ENCODE measurements around the gene SDF2L1. TPM values are rescaled to one million over a fixed set of nuclear protein-coding genes. Genes with fewer than 3 reads are reported as not detected.
"Not testable (repeated sequence)": the region's sequence is repeated elsewhere in the genome, so short reads cannot be mapped to it uniquely, and the experiment has no call there.

SDF2L1 gene
- total and polyA plus RNA-seq, 7 experiments from 2014 or later: 22.1 to 99.8 (median 33.7) TPM

- Mint-ChIP-seq H3K36me3 (peaks cover 11 to 64% (median 28%) of the 10 kb centered on the region in 5 donors), H3K4me3 (no peak overlapping the region), H3K27me3 (no peaks in the 10 kb centered on the region), H3K4me1 (peaks cover 7 to 21% (median 13%) of the 10 kb centered on the region in 7 donors), H3K27ac (no peak overlapping the region), H3K9me3 (no peaks in the 10 kb centered on the region)
- ChIA-PET CTCF (no interaction called here), POLR2A (interaction anchor here (1.9 kb wide), 1 partner anchor 8 kb away, joined by 5 read pairs; the partner anchor contains the start of gene PPIL2)
- intact Hi-C loops (cut with micrococcal nuclease): loop anchor here in 1 of 2 donors (10.0 kb wide), 1 partner anchor 59 kb away; no protein-coding TSS in a partner anchor
- H3K27me3 ChIP-seq (ENCODE audit: control insufficient read depth in 2 of 2, insufficient read depth in 2 of 2, low read length in 2 of 2): no peaks in the 10 kb centered on the region
- DNase-seq: no peak
- H3K27ac ChIP-seq (ENCODE audit: low read depth, low read length): no peak overlapping the region
- ATAC-seq: no peak
- no peak overlapping the region for H3K4me3 ChIP-seq (ENCODE audit: low read length)
- no peaks in the 10 kb centered on the region for H3K4me1 ChIP-seq (ENCODE audit: control insufficient read depth in 2 of 2, insufficient read depth in 2 of 2, low read length in 2 of 2)
- H3K36me3 ChIP-seq (ENCODE audit: control insufficient read depth in 2 of 3, insufficient read depth in 3 of 3, low read length in 3 of 3): peaks cover 26 to 71% (median 35%) of the 10 kb centered on the region in 3 experiments
- no peaks in the 10 kb centered on the region for H3K9me3 ChIP-seq (ENCODE audit: control insufficient read depth in 2 of 3, low read length in 3 of 3)
Observed at GRCh38 chr22:21673534-21674321, 31.6 kb downstream of the SDF2L1 start.

DNA sequence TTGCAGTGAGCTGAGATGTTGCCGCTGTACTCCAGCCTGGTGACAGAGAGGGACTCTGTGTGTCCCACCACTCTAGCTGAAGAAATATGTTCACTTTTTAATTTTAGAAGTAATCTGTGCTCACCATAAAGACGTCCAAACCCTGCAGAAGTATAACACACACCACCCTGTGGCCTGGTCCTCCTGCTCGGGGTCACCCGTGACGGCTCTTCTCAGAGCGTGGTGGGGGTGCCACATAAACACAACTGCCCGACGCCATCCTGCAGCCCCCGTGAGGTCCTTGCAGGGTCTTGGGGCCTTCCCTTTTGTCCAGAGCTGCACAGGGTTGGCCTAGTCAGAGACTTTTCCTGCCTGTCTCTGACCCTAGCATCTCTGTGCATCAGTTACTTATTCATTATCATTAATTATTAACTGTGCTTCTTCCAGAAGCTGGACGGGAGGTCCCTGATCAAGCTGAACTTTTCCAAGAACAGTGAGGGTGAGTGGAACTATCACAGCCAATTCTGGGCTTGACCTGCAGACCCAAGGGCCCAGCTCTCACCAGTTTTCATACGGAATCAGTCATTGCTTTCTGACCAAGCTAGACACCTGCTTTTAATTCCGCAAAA is 32.6 kb downstream of the SDF2L1 start:
- no peaks in the 10 kb centered on the region for H3K4me1 ChIP-seq (ENCODE audit: control insufficient read depth in 2 of 2, insufficient read depth in 2 of 2, low read length in 2 of 2)
- no peaks in the 10 kb centered on the region for H3K27me3 ChIP-seq (ENCODE audit: control insufficient read depth in 2 of 2, insufficient read depth in 2 of 2, low read length in 2 of 2)
- H3K27me3 Mint-ChIP-seq: no peaks in the 10 kb centered on the region
- ChIA-PET CTCF (no interaction called here), POLR2A (interaction anchor here (0.6 to 1.9 kb wide), 2 partner anchors 9 to 274 kb away, joined by 5 read pairs; partner anchors contain the start of gene PPIL2)
- no peak overlapping the region for H3K4me3 Mint-ChIP-seq
- H3K9me3 Mint-ChIP-seq: no peaks in the 10 kb centered on the region
- peaks cover 24 to 64% (median 35%) of the 10 kb centered on the region in 3 experiments for H3K36me3 ChIP-seq (ENCODE audit: control insufficient read depth in 2 of 3, insufficient read depth in 3 of 3, low read length in 3 of 3)
- ATAC-seq (no peak), DNase-seq (no peak)
- H3K27ac Mint-ChIP-seq: no peak overlapping the region
- H3K27ac ChIP-seq (ENCODE audit: low read depth, low read length): no peak overlapping the region
- no peak overlapping the region for H3K4me3 ChIP-seq (ENCODE audit: low read length)
- intact Hi-C loops (cut with micrococcal nuclease): loop anchor here in 1 of 2 donors (10.0 kb wide), 1 partner anchor 60 kb away; no protein-coding TSS in a partner anchor
- peaks cover 11 to 63% (median 25%) of the 10 kb centered on the region in 5 donors for H3K36me3 Mint-ChIP-seq
- H3K4me1 Mint-ChIP-seq: peaks cover 3 to 15% (median 6%) of the 10 kb centered on the region in 7 donors
- no peaks in the 10 kb centered on the region for H3K9me3 ChIP-seq (ENCODE audit: control insufficient read depth in 2 of 3, low read length in 3 of 3)

GRCh38 chr22:21677606-21678443 is 35.7 kb downstream of the SDF2L1 start:
- H3K27me3 Mint-ChIP-seq: no peaks in the 10 kb centered on the region
- ChIA-PET CTCF (no interaction called here), POLR2A (no interaction called here)
- peaks cover 6 to 51% (median 22%) of the 10 kb centered on the region in 5 donors for H3K36me3 Mint-ChIP-seq
- no peaks in the 10 kb centered on the region for H3K4me1 ChIP-seq (ENCODE audit: control insufficient read depth in 2 of 2, insufficient read depth in 2 of 2, low read length in 2 of 2)
- H3K4me3 Mint-ChIP-seq: no peak overlapping the region
- no peak overlapping the region for H3K4me3 ChIP-seq (ENCODE audit: low read length)
- peaks cover 0 to 12% (median 0%) of the 10 kb centered on the region in 7 donors for H3K4me1 Mint-ChIP-seq
- no peaks in the 10 kb centered on the region for H3K9me3 Mint-ChIP-seq
- peak overlapping the region in 1 of 9 donors; percentile 14 for H3K27ac Mint-ChIP-seq
- H3K9me3 ChIP-seq (ENCODE audit: control insufficient read depth in 2 of 3, low read length in 3 of 3): no peaks in the 10 kb centered on the region
- DNase-seq: no peak
- H3K36me3 ChIP-seq (ENCODE audit: control insufficient read depth in 2 of 3, insufficient read depth in 3 of 3, low read length in 3 of 3): peaks cover under 1 to 58% (median 17%) of the 10 kb centered on the region in 3 experiments
- no peaks in the 10 kb centered on the region for H3K27me3 ChIP-seq (ENCODE audit: control insufficient read depth in 2 of 2, insufficient read depth in 2 of 2, low read length in 2 of 2)
- no peak for ATAC-seq
- intact Hi-C loops (cut with micrococcal nuclease): loop anchor here in 1 of 2 donors (10.0 kb wide), 1 partner anchor 63 kb away; no protein-coding TSS in a partner anchor
- no peak overlapping the region for H3K27ac ChIP-seq (ENCODE audit: low read depth, low read length)

DNA sequence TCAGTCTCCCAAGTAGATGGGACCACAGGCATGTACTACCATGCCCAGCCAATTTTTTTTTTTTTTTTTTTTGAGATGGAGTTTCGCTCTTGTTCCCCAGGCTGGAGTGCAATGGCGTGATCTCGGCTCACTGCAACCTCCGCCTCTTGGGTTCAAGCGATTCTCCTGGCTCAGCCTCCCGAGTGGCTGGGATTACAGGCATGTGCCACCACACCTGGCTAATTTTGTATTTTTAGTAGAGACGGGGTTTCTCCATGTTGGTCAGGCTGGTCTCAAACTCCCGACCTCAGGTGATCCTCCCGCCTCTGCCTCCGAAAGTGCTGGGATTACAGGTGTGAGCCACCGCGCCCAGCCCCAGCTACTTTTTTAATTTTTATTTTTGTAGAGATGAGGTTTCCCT is 36.7 kb downstream of the SDF2L1 start:
- H3K4me3 ChIP-seq (ENCODE audit: low read length); H3K9me3 Mint-ChIP-seq; H3K4me3 Mint-ChIP-seq; DNase-seq; H3K27ac ChIP-seq (ENCODE audit: low read depth, low read length); H3K9me3 ChIP-seq (ENCODE audit: control insufficient read depth in 2 of 3, low read length in 3 of 3); ATAC-seq; POLR2A ChIA-PET; H3K27me3 Mint-ChIP-seq; CTCF ChIA-PET; H3K27me3 ChIP-seq (ENCODE audit: control insufficient read depth in 2 of 2, insufficient read depth in 2 of 2, low read length in 2 of 2); H3K4me1 ChIP-seq (ENCODE audit: control insufficient read depth in 2 of 2, insufficient read depth in 2 of 2, low read length in 2 of 2); H3K27ac Mint-ChIP-seq: not testable (repeated sequence)
- peaks cover 0 to 56% (median 13%) of the 10 kb centered on the region in 3 experiments for H3K36me3 ChIP-seq (ENCODE audit: control insufficient read depth in 2 of 3, insufficient read depth in 3 of 3, low read length in 3 of 3)
- H3K4me1 Mint-ChIP-seq: peaks cover 0 to 12% (median 0%) of the 10 kb centered on the region in 7 donors
- H3K36me3 Mint-ChIP-seq: peaks cover 0 to 50% (median 18%) of the 10 kb centered on the region in 5 donors
- intact Hi-C loops (cut with micrococcal nuclease): loop anchor here in 1 of 2 donors (10.0 kb wide), 1 partner anchor 64 kb away; no protein-coding TSS in a partner anchor

GRCh38 chr22:21679383-21679782 is 37.3 kb downstream of the SDF2L1 start:
- H3K27me3 Mint-ChIP-seq: no peaks in the 10 kb centered on the region
- H3K27ac Mint-ChIP-seq: no peak overlapping the region
- POLR2A ChIA-PET: no interaction called here
- H3K4me3 Mint-ChIP-seq: no peak overlapping the region
- Histone ChIP-seq H3K27me3 (ENCODE audit: control insufficient read depth in 2 of 2, insufficient read depth in 2 of 2, low read length in 2 of 2) (no peaks in the 10 kb centered on the region), H3K27ac (ENCODE audit: low read depth, low read length) (no peak overlapping the region), H3K9me3 (ENCODE audit: control insufficient read depth in 2 of 3, low read length in 3 of 3) (no peaks in the 10 kb centered on the region), H3K36me3 (ENCODE audit: control insufficient read depth in 2 of 3, insufficient read depth in 3 of 3, low read length in 3 of 3) (peaks cover 0 to 52% (median 8%) of the 10 kb centered on the region in 3 experiments), H3K4me1 (ENCODE audit: control insufficient read depth in 2 of 2, insufficient read depth in 2 of 2, low read length in 2 of 2) (no peaks in the 10 kb centered on the region), H3K4me3 (ENCODE audit: low read length) (no peak overlapping the region)
- DNase-seq (no peak), ATAC-seq (no peak)
- CTCF ChIA-PET: no interaction called here
- intact Hi-C loops (cut with micrococcal nuclease): loop anchor here in 1 of 2 donors (10.0 kb wide), 1 partner anchor 65 kb away; no protein-coding TSS in a partner anchor
- H3K36me3 Mint-ChIP-seq: peaks cover 0 to 46% (median 17%) of the 10 kb centered on the region in 5 donors
- no peaks in the 10 kb centered on the region for H3K9me3 Mint-ChIP-seq
- peaks cover 0 to 12% (median 0%) of the 10 kb centered on the region in 7 donors for H3K4me1 Mint-ChIP-seq

DNA sequence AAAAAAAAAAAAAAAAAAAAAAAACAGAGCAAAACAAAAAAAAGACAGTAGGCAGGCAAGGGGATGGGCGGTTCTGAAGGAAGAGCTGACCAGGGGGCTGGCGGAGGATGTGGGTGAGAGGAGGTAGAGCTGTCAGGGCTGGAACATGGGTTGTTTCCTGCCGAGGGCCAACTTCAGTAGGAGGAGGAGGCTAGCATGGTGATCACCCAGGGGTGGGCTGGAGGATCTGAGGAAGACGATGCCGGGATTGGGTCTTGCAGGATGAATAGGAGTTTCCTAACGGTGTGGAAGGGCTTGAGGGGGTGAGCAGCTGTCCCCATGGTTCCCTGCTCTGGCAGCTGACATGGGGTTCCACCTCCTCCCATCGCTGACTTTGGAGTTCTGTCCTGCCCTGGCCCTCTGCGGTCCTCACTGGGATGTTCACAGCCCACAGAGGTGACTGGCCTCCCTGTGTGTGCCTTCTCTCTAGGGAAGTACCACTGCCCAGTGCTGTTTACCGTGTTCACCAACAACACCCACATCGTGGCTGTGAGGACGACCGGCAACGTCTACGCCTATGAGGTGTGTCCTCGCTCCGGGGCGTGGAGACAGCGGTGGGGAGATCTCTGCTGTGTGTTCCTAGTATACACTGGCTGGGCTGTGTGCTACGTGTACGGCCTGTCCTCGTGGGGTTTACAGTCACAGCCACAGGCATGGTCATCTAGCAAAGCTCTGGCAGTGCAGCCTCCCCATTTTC is 38.9 kb downstream of the SDF2L1 start:
- CTCF ChIA-PET: no interaction called here
- DNase-seq: no peak
- no peaks in the 10 kb centered on the region for H3K4me1 ChIP-seq (ENCODE audit: control insufficient read depth in 2 of 2, insufficient read depth in 2 of 2, low read length in 2 of 2)

More for the DNA sequence above, 38.9 kb downstream of the SDF2L1 start:
- intact Hi-C loops (cut with micrococcal nuclease): no loop called here
- peaks cover 0 to 44% (median 10%) of the 10 kb centered on the region in 5 donors for H3K36me3 Mint-ChIP-seq
- no peaks in the 10 kb centered on the region for H3K27me3 ChIP-seq (ENCODE audit: control insufficient read depth in 2 of 2, insufficient read depth in 2 of 2, low read length in 2 of 2)
- H3K4me1 Mint-ChIP-seq: peaks cover 0 to 12% (median 0%) of the 10 kb centered on the region in 7 donors
- no peak overlapping the region for H3K27ac ChIP-seq (ENCODE audit: low read depth, low read length)
- H3K36me3 ChIP-seq (ENCODE audit: control insufficient read depth in 2 of 3, insufficient read depth in 3 of 3, low read length in 3 of 3): peaks cover 0 to 52% (median 6%) of the 10 kb centered on the region in 3 experiments
- no peaks in the 10 kb centered on the region for H3K9me3 Mint-ChIP-seq
- POLR2A ChIA-PET: no interaction called here
- no peaks in the 10 kb centered on the region for H3K9me3 ChIP-seq (ENCODE audit: control insufficient read depth in 2 of 3, low read length in 3 of 3)
- peak; percentile 48 for ATAC-seq
- H3K27ac Mint-ChIP-seq: peak overlapping the region in 2 of 9 donors; percentile 36 to 38
- H3K27me3 Mint-ChIP-seq: no peaks in the 10 kb centered on the region
- H3K4me3 Mint-ChIP-seq: peak overlapping the region in 1 of 10 donors; percentile 25
- no peak overlapping the region for H3K4me3 ChIP-seq (ENCODE audit: low read length)
